SK-N-SH (cell line): Measurements from ENCODE around the gene SMOC1. TPM values are rescaled to one million over a fixed set of nuclear protein-coding genes. Genes with fewer than 3 reads are reported as not detected.
A peak's percentile ranks its signal among the peaks of the same experiment; 100 is the strongest.

Source experiments
- CTCF ChIA-PET: fragments of 300-600, 350-600 bp; formaldehyde crosslinking; extraction: SDS; loops from one replicate; lab custom pipeline; 2021; lab: Yijun Ruan, JAX
- POLR2A ChIA-PET: fragments of 350-600 bp; sonication (Branson Sonifier 250); formaldehyde crosslinking; extraction: SDS; loops from one replicate; lab custom pipeline; 2020; ENCODE audit warnings: antibody characterized with exemption, inconsistent platforms; lab: Yijun Ruan, JAX
- DNase-seq: peaks from one replicate; pipeline ENCODE4 v3.0.0; 2012
- H2AFZ ChIP-seq: fragments of 200-600 bp; sonication (generic); 2 replicates; pipeline ENCODE4 v1.8.1; 2016; ENCODE audit warnings: antibody characterized with exemption, mild to moderate bottlenecking, low read depth
- H3F3A ChIP-seq: fragments of 200-600 bp; sonication (generic); replicated peaks from 2 replicates; pipeline ENCODE3; 2016; ENCODE audit warnings: antibody characterized with exemption, mild to moderate bottlenecking; ENCODE audit not compliant: insufficient read depth
- H3K27ac ChIP-seq, 2 experiments: fragments of 200-500 bp in 1 of 2; fragments of 200-600 bp in 1 of 2; sonication (Bioruptor generic) in 1 of 2; sonication (generic), shearing (Covaris generic) in 1 of 2; 2 replicates each; pipeline versions ENCODE4 v1.5.1 to v1.6.1; 2014 to 2016; ENCODE audit warnings: low read depth in 2 of 2, inconsistent platforms in 1 of 2, low read length in 1 of 2, mild to moderate bottlenecking in 1 of 2, mixed read lengths in 1 of 2
- H3K27me3 ChIP-seq: fragments of 200-600 bp; sonication (generic), shearing (Covaris generic); 2 replicates; pipeline ENCODE4 v1.6.1; 2016; ENCODE audit warnings: mixed run types; ENCODE audit not compliant: insufficient read depth
- H3K36me3 ChIP-seq, 2 experiments: fragments of 200-500 bp in 1 of 2; fragments of 200-600 bp in 1 of 2; sonication (Bioruptor generic) in 1 of 2; sonication (generic) in 1 of 2; replicated peaks in 1 of 2; 2 replicates each; pipeline versions ENCODE3 to v1.5.1; 2014 to 2016; ENCODE audit warnings: low read length in 1 of 2, mild to moderate bottlenecking in 1 of 2; ENCODE audit not compliant: insufficient read depth in 2 of 2, control insufficient read depth in 1 of 2
- H3K4me1 ChIP-seq, 2 experiments: fragments of 200-500 bp in 1 of 2; fragments of 200-600 bp in 1 of 2; sonication (Bioruptor generic) in 1 of 2; sonication (generic), shearing (Covaris generic) in 1 of 2; 2 replicates each; pipeline versions ENCODE4 v1.5.1 to v1.6.1; 2014 to 2016; ENCODE audit warnings: low read depth in 1 of 2, low read length in 1 of 2, mixed run types in 1 of 2; ENCODE audit not compliant: insufficient read depth in 2 of 2, control insufficient read depth in 1 of 2
- H3K4me2 ChIP-seq: fragments of 200-600 bp; sonication (generic), shearing (Covaris generic); 2 replicates; pipeline ENCODE4 v1.6.1; 2017; ENCODE audit warnings: mixed run types
- H3K4me3 ChIP-seq, 2 experiments: fragments of 200-500 bp in 1 of 2; fragments of 200-600 bp in 1 of 2; sonication (Bioruptor generic) in 1 of 2; sonication (generic), shearing (Covaris generic) in 1 of 2; 2 replicates each; pipeline versions ENCODE4 v1.5.1 to v1.8.1; 2014 to 2016; ENCODE audit warnings: low read depth in 2 of 2, inconsistent platforms in 1 of 2, low read length in 1 of 2, mild to moderate bottlenecking in 1 of 2, mixed read lengths in 1 of 2, moderate library complexity in 1 of 2
- H3K79me2 ChIP-seq: fragments of 200-600 bp; sonication (generic); 2 replicates; pipeline ENCODE4 v1.8.1; 2017; ENCODE audit warnings: mild to moderate bottlenecking; ENCODE audit not compliant: insufficient read depth
- H3K9ac ChIP-seq: fragments of 200-600 bp; sonication (generic); 2 replicates; pipeline ENCODE4 v1.6.1; 2017; ENCODE audit warnings: mixed run types
- H3K9me2 ChIP-seq: fragments of 200-600 bp; sonication (generic); 2 replicates; pipeline ENCODE4 v1.6.1; 2017; ENCODE audit warnings: mixed run types
- H3K9me3 ChIP-seq: fragments of 200-600 bp; sonication (generic); 2 replicates; pipeline ENCODE4 v1.6.1; 2017; ENCODE audit warnings: mixed run types, mild to moderate bottlenecking, moderate library complexity
- H4K20me1 ChIP-seq: fragments of 200-600 bp; sonication (generic); 2 replicates; pipeline ENCODE4 v1.6.1; 2017; ENCODE audit warnings: mild to moderate bottlenecking, mixed run types; ENCODE audit not compliant: insufficient read depth
- CTCF ChIP-seq: fragments of 200-600 bp; sonication (generic); IDR thresholded peaks from 2 replicates; pipeline ENCODE4 v1.6.1; 2017; ENCODE audit warnings: antibody characterized with exemption, mild to moderate bottlenecking, moderate library complexity
- ELF1 ChIP-seq: IDR thresholded peaks from 2 replicates; pipeline ENCODE4 v1.4.0; 2012
- GATA2 ChIP-seq: sonication (generic); formaldehyde crosslinking; IDR thresholded peaks from 2 replicates; pipeline ENCODE4 v1.5.0; 2020; ENCODE audit warnings: mild to moderate bottlenecking, missing genetic modification reagents
- MXI1 ChIP-seq: IDR thresholded peaks from 2 replicates; pipeline ENCODE4 v1.6.1; 2012; ENCODE audit warnings: mild to moderate bottlenecking, low read depth, low read length, improper control_type of control experiment
- NFIC ChIP-seq: IDR thresholded peaks from 2 replicates; pipeline ENCODE4 v1.4.0; 2012; ENCODE audit warnings: borderline replicate concordance
- NRF1 ChIP-seq: IDR thresholded peaks from 2 replicates; pipeline ENCODE4 v1.6.1; 2012; ENCODE audit warnings: low read depth, mild to moderate bottlenecking, low read length
- RCOR1 ChIP-seq: fragments of 150-350 bp; IDR thresholded peaks from 2 replicates; pipeline ENCODE4 v1.6.1; 2017; ENCODE audit warnings: antibody characterized with exemption, low read length
- SMC3 ChIP-seq: IDR thresholded peaks from 2 replicates; pipeline ENCODE4 v1.6.1; 2012; ENCODE audit warnings: low read depth, low read length, improper control_type of control experiment
- TAF1 ChIP-seq: IDR thresholded peaks from 2 replicates; pipeline ENCODE4 v1.6.1; 2012; ENCODE audit warnings: low read depth, mild to moderate bottlenecking, low read length, moderate library complexity, borderline replicate concordance
- USF1 ChIP-seq: IDR thresholded peaks from 2 replicates; pipeline ENCODE4 v1.4.0; 2012; ENCODE audit warnings: low read depth, borderline replicate concordance
- ZBTB33 ChIP-seq: IDR thresholded peaks from 2 replicates; pipeline ENCODE4 v1.4.0; 2012; ENCODE audit warnings: low read depth, borderline replicate concordance
- WGBS: methylation state at CpG from one replicate; pipeline ENCODE4 v1.1.6; 2017; ENCODE audit warnings: low lambda C conversion rate; 5-methylcytosine and 5-hydroxymethylcytosine counted together
- polyA plus RNA-seq, 3 experiments: library from polyadenylated mRNA; depleted of rRNA; stranded (reverse); fragments of >200 nt; gene quantifications; 2 replicates each; pipeline ENCODE4 v1.2.3, GENCODE V29; 2012

Gene SMOC1
- polyA plus RNA-seq, 1 of the 3 experiments (the other 2 are of a cell fraction): not detected

GRCh38 chr14:70064136-70064865, 185.1 kb downstream of the SMOC1 start:
- no peak overlapping the region for H2AFZ ChIP-seq
- DNase-seq: peak; percentile 84
- H3K4me1 ChIP-seq: peaks cover 0 to 22% of the 10 kb centered on the region in 2 experiments; a peak in 2 of 4 replicates
- ChIA-PET POLR2A (interaction anchor here (0.7 kb wide), 1 partner anchor 10 kb away, joined by 3 read pairs; no protein-coding TSS in a partner anchor), CTCF (interaction anchor here (1.1 to 7.4 kb wide), 9 partner anchors 9 to 253 kb away, joined by 3 to 50 read pairs (median 5); no protein-coding TSS in a partner anchor)
- no peaks in the 10 kb centered on the region for H3K9me2 ChIP-seq
- H3K9me3 ChIP-seq: no peaks in the 10 kb centered on the region
- no peaks in the 10 kb centered on the region; the same call in 1 of the 2 replicates for H3K27me3 ChIP-seq
- H3F3A ChIP-seq: no peaks in the 10 kb centered on the region
- peak overlapping the region in 1 of 2 experiments; percentile 97; a peak in 2 of 4 replicates for H3K27ac ChIP-seq
- H4K20me1 ChIP-seq: no peaks in the 10 kb centered on the region
- no peak overlapping the region for H3K9ac ChIP-seq
- H3K36me3 ChIP-seq: no peaks in the 10 kb centered on the region
- WGBS: 25% methylated on average over 11 of the region's 11 CpGs
- no peaks in the 10 kb centered on the region for H3K79me2 ChIP-seq
- TF ChIP-seq RCOR1: no peak
- TF ChIP-seq NRF1: no peak
- TF ChIP-seq TAF1: no peak
- TF ChIP-seq SMC3: no peak
- peak; percentile 15; the same call in 1 of the 2 replicates for TF ChIP-seq GATA2 (CRISPR knock-in tag)
- no peak for TF ChIP-seq USF1
- no peak for TF ChIP-seq MXI1
- no peak overlapping the region for H3K4me2 ChIP-seq
- no peak overlapping the region for H3K4me3 ChIP-seq

- no peaks in the 10 kb centered on the region for H4K20me1 ChIP-seq
- 46% methylated on average over 5 of the region's 5 CpGs for WGBS
- H3K27me3 ChIP-seq: no peaks in the 10 kb centered on the region; the same call in 1 of the 2 replicates
- TF ChIP-seq ELF1: no peak
- no peak for TF ChIP-seq RCOR1
- no peak for TF ChIP-seq ZBTB33
- no peak for TF ChIP-seq GATA2 (CRISPR knock-in tag)
- no peak for TF ChIP-seq CTCF
- no peak for TF ChIP-seq NFIC
- H3K9me2 ChIP-seq: no peaks in the 10 kb centered on the region
- ChIA-PET POLR2A (no interaction called here), CTCF (interaction anchor here (0.7 to 7.4 kb wide), 4 partner anchors 8 to 26 kb away, joined by 3 to 50 read pairs (median 4); no protein-coding TSS in a partner anchor)
- H3K4me1 ChIP-seq: peaks cover 0 to 22% of the 10 kb centered on the region in 2 experiments; a peak in 2 of 4 replicates
- no peak overlapping the region for H3K4me3 ChIP-seq
- H3K4me2 ChIP-seq: no peak overlapping the region
- H3K36me3 ChIP-seq: no peaks in the 10 kb centered on the region
- H3K9me3 ChIP-seq: no peaks in the 10 kb centered on the region
- H3F3A ChIP-seq: no peaks in the 10 kb centered on the region
- no peaks in the 10 kb centered on the region for H3K79me2 ChIP-seq
- no peak overlapping the region for H2AFZ ChIP-seq
- no peak overlapping the region for H3K9ac ChIP-seq
- H3K27ac ChIP-seq: no peak overlapping the region; a peak in 1 of 4 replicates
- no peak for DNase-seq
These were observed 188.6 kb downstream of the SMOC1 start for GRCh38 chr14:70067810-70068209.
